Endothelial cell of umbilical vein (primary cell): ENCODE results near the gene SMC6. TPM values are rescaled to one million over a fixed set of nuclear protein-coding genes. Genes with fewer than 3 reads are reported as not detected.

Experiments used
- BruUV-seq: library from RNA; stranded (reverse); fragments of 400-500 nt; replicated peaks from 2 replicates; lab custom pipeline; 2021; lab: Mats Ljungman, UMichigan
- CTCF ChIA-PET: fragments of 300-600, 350-600 bp; sonication (Branson Sonifier 250); formaldehyde crosslinking; loops from one replicate; lab custom pipeline; 2021; ENCODE audit warnings: antibody characterized with exemption, inconsistent platforms; lab: Charles Lee
- POLR2A ChIA-PET: fragments of 300-600, 350-600 bp; sonication (Branson Sonifier 250); formaldehyde crosslinking; loops from one replicate; lab custom pipeline; 2021; ENCODE audit warnings: antibody characterized with exemption, inconsistent platforms; lab: Charles Lee
- DNase-seq: peaks from one replicate; pipeline ENCODE4 v3.0.0-alpha.2; 2011; ENCODE audit warnings: low read depth, low spot score
- FAIRE-seq: peaks from 2 replicates; lab custom pipeline; 2011; peaks lifted over from hg19 to GRCh38; lab: Jason Lieb, UNC
- H2AFZ ChIP-seq: 2 replicates; pipeline ENCODE4 v1.6.0; 2012; ENCODE audit warnings: low read depth, low read length, control low read depth, inconsistent platforms
- H3K27ac ChIP-seq: 2 replicates; pipeline ENCODE4 v1.5.1; 2011; ENCODE audit warnings: low read depth, mild to moderate bottlenecking, control low read depth, low read length, moderate library complexity; ENCODE audit not compliant: insufficient read depth
- H3K27me3 ChIP-seq, 2 experiments: 2 replicates each; pipeline versions ENCODE4 v1.6.0 to v1.6.1; 2011; ENCODE audit warnings: low read length in 2 of 2, mixed read lengths in 1 of 2; ENCODE audit not compliant: control insufficient read depth in 2 of 2, insufficient read depth in 2 of 2
- H3K36me3 ChIP-seq, 2 experiments: 2 replicates in 1 of 2; 3 replicates in 1 of 2; pipeline ENCODE4 v1.5.1; 2011; ENCODE audit warnings: low read length in 2 of 2, mild to moderate bottlenecking in 1 of 2, moderate library complexity in 1 of 2; ENCODE audit not compliant: control insufficient read depth in 2 of 2, insufficient read depth in 2 of 2; ENCODE audit errors: extremely low read depth in 1 of 2
- H3K4me1 ChIP-seq: 3 replicates; pipeline ENCODE4 v1.5.1; 2011; ENCODE audit warnings: mild to moderate bottlenecking, low read length; ENCODE audit not compliant: control insufficient read depth, insufficient read depth; ENCODE audit errors: extremely low read depth
- H3K4me2 ChIP-seq: 2 replicates; pipeline ENCODE4 v1.6.1; 2011; ENCODE audit warnings: low read length, control low read depth, mixed read lengths; ENCODE audit not compliant: insufficient read depth
- H3K4me3 ChIP-seq, 3 experiments: fragments of 200-600 bp in 1 of 3; sonication (generic), shearing (Covaris generic) in 1 of 3; replicated peaks in 1 of 3; 2 replicates each; pipeline ENCODE4 v1.5.1; 2011 to 2016; ENCODE audit warnings: control low read depth in 3 of 3, low read length in 3 of 3, mild to moderate bottlenecking in 2 of 3, inconsistent platforms in 1 of 3, low read depth in 1 of 3, moderate library complexity in 1 of 3; ENCODE audit not compliant: insufficient read depth in 1 of 3
- H3K79me2 ChIP-seq: 2 replicates; pipeline ENCODE4 v1.6.0; 2012; ENCODE audit warnings: low read length, inconsistent platforms; ENCODE audit not compliant: control insufficient read depth, insufficient read depth
- H3K9ac ChIP-seq: replicated peaks from 2 replicates; pipeline ENCODE3; 2011; ENCODE audit warnings: low read length, control low read depth; ENCODE audit not compliant: insufficient read depth; ENCODE audit errors: extremely low read depth
- H3K9me1 ChIP-seq: replicated peaks from 3 replicates; pipeline ENCODE4 v1.6.0; 2011; ENCODE audit warnings: mild to moderate bottlenecking, low read length; ENCODE audit not compliant: control insufficient read depth, insufficient read depth; ENCODE audit errors: extremely low read depth
- H3K9me3 ChIP-seq: replicated peaks from 2 replicates; pipeline ENCODE4 v1.5.1; 2012; ENCODE audit warnings: low read length, inconsistent platforms; ENCODE audit not compliant: control insufficient read depth, insufficient read depth
- H4K20me1 ChIP-seq: replicated peaks from 2 replicates; pipeline ENCODE3; 2011; ENCODE audit warnings: mild to moderate bottlenecking, low read length; ENCODE audit not compliant: control insufficient read depth, insufficient read depth; ENCODE audit errors: extremely low read depth
- EZH2 ChIP-seq: IDR thresholded peaks from 2 replicates; pipeline ENCODE4 v1.6.1; 2012; ENCODE audit warnings: borderline replicate concordance, low read depth, mild to moderate bottlenecking, moderate library complexity, low read length, inconsistent platforms; ENCODE audit not compliant: severe bottlenecking
- GATA2 ChIP-seq: IDR thresholded peaks from 2 replicates; pipeline ENCODE4 v1.7.0; 2011; ENCODE audit warnings: low read depth, mild to moderate bottlenecking, moderate library complexity, mixed read lengths, low read length; ENCODE audit not compliant: insufficient read length, insufficient read depth
- JUN ChIP-seq: IDR thresholded peaks from 2 replicates; pipeline ENCODE4 v1.6.1; 2011; ENCODE audit warnings: borderline replicate concordance, low read depth; ENCODE audit not compliant: insufficient read length, insufficient read depth
- MYC ChIP-seq: IDR thresholded peaks from one replicate; pipeline ENCODE4 v1.6.1; 2011; ENCODE audit warnings: mild to moderate bottlenecking, low read depth, low read length
- POLR2A ChIP-seq: IDR thresholded peaks from 2 replicates; pipeline ENCODE4 v1.6.1; 2012; ENCODE audit warnings: low read depth, mild to moderate bottlenecking, control low read depth, low read length
- dilution Hi-C: fragments of 300-500 bp; cut with MboI; formaldehyde crosslinking; loops from one replicate; pipeline ENCODE4 v1.15.0; 2019; ENCODE audit warnings: low sequenced_read_pairs; ENCODE audit not compliant: extremely low pct_ligation_motif_present
- intact Hi-C: fragments of 100-400 bp; cut with micrococcal nuclease; formaldehyde crosslinking; loops from one replicate; pipeline ENCODE4 v1.10.0; 2022
- polyA plus RNA-seq, 4 experiments: library from polyadenylated mRNA; depleted of rRNA in 3 of 4; stranded (reverse) in 3 of 4; unstranded in 1 of 4; fragments of >200 nt; gene quantifications; 2 replicates each; pipeline versions ENCODE4 v1.2.1 to v1.2.3, GENCODE V29; 2011 to 2012; ENCODE audit warnings: missing spikeins in 1 of 4
- total RNA-seq: library from RNA; stranded (reverse); gene quantifications from 2 replicates; pipeline ENCODE4 v1.2.3, GENCODE V29; 2021
- TF ChIP-seq, protein P1 (sequence below), 2 donors: IDR thresholded peaks; 1 replicate in 1 of 2; 2 replicates in 1 of 2; pipeline ENCODE4 v1.5.1; 2011; ENCODE audit warnings: low read length in 2 of 2, mild to moderate bottlenecking in 2 of 2, moderate library complexity in 2 of 2, control low read depth in 1 of 2, inconsistent platforms in 1 of 2, low read depth in 1 of 2; ENCODE audit not compliant: insufficient read depth in 1 of 2; ENCODE audit errors: extremely low read depth in 1 of 2
- TF ChIP-seq, protein P2 (sequence below): IDR thresholded peaks from 2 replicates; pipeline ENCODE4 v1.6.1; 2011; ENCODE audit not compliant: insufficient read depth, insufficient read length

The SMC6 gene
- total and polyA plus RNA-seq, 2 donors (not counting 3 experiments of a cell fraction or from before 2014, with no cell fraction given): 7.7 to 38.3 TPM

DNA sequence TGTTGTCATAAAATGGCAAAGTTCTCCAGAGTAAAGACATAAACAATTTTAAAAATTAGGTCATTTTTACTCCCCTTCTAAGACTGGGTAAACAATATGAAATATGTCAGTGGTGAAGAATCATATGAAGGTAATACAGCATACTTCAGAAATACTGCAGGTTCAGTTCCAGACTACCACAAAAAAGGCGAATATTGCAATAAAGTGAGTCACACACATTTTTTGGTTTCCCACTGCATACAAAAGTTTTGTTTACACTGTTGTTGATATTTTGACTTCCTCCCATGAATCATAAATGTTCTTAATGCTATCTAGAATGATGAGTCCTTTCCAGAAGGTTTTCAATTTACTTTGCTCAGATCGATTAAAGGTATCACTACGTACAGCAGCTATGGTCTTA lies 73.5 kb downstream of the SMC6 start:
- no peak overlapping the region for H3K4me2 ChIP-seq
- no peaks in the 10 kb centered on the region for H4K20me1 ChIP-seq
- TF ChIP-seq POLR2A (no peak), EZH2 (no peak), MYC (no peak), GATA2 (no peak), JUN (no peak)
- TF ChIP-seq, protein P1, sequence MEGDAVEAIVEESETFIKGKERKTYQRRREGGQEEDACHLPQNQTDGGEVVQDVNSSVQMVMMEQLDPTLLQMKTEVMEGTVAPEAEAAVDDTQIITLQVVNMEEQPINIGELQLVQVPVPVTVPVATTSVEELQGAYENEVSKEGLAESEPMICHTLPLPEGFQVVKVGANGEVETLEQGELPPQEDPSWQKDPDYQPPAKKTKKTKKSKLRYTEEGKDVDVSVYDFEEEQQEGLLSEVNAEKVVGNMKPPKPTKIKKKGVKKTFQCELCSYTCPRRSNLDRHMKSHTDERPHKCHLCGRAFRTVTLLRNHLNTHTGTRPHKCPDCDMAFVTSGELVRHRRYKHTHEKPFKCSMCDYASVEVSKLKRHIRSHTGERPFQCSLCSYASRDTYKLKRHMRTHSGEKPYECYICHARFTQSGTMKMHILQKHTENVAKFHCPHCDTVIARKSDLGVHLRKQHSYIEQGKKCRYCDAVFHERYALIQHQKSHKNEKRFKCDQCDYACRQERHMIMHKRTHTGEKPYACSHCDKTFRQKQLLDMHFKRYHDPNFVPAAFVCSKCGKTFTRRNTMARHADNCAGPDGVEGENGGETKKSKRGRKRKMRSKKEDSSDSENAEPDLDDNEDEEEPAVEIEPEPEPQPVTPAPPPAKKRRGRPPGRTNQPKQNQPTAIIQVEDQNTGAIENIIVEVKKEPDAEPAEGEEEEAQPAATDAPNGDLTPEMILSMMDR (IDR thresholded peaks at IDR 0.05; ENCODE audit: extremely low read depth in 1 of 2, insufficient read depth in 1 of 2, low read depth in 1 of 2, low read length in 2 of 2): no peak
- TF ChIP-seq, protein P2, sequence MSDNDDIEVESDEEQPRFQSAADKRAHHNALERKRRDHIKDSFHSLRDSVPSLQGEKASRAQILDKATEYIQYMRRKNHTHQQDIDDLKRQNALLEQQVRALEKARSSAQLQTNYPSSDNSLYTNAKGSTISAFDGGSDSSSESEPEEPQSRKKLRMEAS: no peak
- dilution Hi-C loops: no loop called here
- H3K9ac ChIP-seq: no peak overlapping the region
- no TSS peak for BruUV-seq
- H3K27ac ChIP-seq: no peak overlapping the region
- ChIA-PET POLR2A (no interaction called here), CTCF (interaction anchor here (1.9 to 2.7 kb wide), 3 partner anchors 9 to 40 kb away, joined by 4 to 30 read pairs (median 7); no protein-coding TSS in a partner anchor)
- no peak for FAIRE-seq
- DNase-seq: no peak
- intact Hi-C loops: no loop called here
- H3K9me1 ChIP-seq: no peaks in the 10 kb centered on the region
- peaks cover 7 to 8% of the 10 kb centered on the region in 2 experiments for H3K36me3 ChIP-seq
- H3K9me3 ChIP-seq: no peaks in the 10 kb centered on the region
- no peaks in the 10 kb centered on the region for H3K79me2 ChIP-seq
- no peak overlapping the region for H2AFZ ChIP-seq
- H3K27me3 ChIP-seq: no peaks in the 10 kb centered on the region
- no peak overlapping the region for H3K4me3 ChIP-seq
- H3K4me1 ChIP-seq: no peaks in the 10 kb centered on the region
